Ishikawa (cell line): ENCODE measurements around the gene TNFRSF9.

Experiments
- CEBPB ChIP-seq: IDR thresholded peaks from 2 replicates; pipeline ENCODE4 v1.6.1; 2012
- CREB1 ChIP-seq: IDR thresholded peaks from 2 replicates; pipeline ENCODE4 v1.6.1; 2012; ENCODE audit warnings: low read depth
- EGR1 ChIP-seq: IDR thresholded peaks from 2 replicates; pipeline ENCODE4 v1.6.1; 2012
- EP300 ChIP-seq: IDR thresholded peaks from 2 replicates; pipeline ENCODE4 v1.6.1; 2012; ENCODE audit warnings: borderline replicate concordance
- FOXM1 ChIP-seq: IDR thresholded peaks from 2 replicates; pipeline ENCODE4 v1.6.1; 2012; ENCODE audit warnings: low read depth, borderline replicate concordance
- MAX ChIP-seq: IDR thresholded peaks from 2 replicates; pipeline ENCODE4 v1.6.1; 2012
- NFIC ChIP-seq: IDR thresholded peaks from 2 replicates; pipeline ENCODE4 v1.6.1; 2012
- RAD21 ChIP-seq: IDR thresholded peaks from 2 replicates; pipeline ENCODE4 v1.6.1; 2012; ENCODE audit warnings: low read depth
- REST ChIP-seq: IDR thresholded peaks from 2 replicates; pipeline ENCODE4 v1.6.1; 2012; ENCODE audit warnings: low read depth, mild to moderate bottlenecking
- TAF1 ChIP-seq: IDR thresholded peaks from 2 replicates; pipeline ENCODE4 v1.6.1; 2012; ENCODE audit warnings: low read depth, mild to moderate bottlenecking
- TCF12 ChIP-seq: IDR thresholded peaks from 2 replicates; pipeline ENCODE4 v1.6.1; 2012; ENCODE audit warnings: low read depth
- TEAD4 ChIP-seq: IDR thresholded peaks from 2 replicates; pipeline ENCODE4 v1.6.1; 2012
- YY1 ChIP-seq: IDR thresholded peaks from 2 replicates; pipeline ENCODE4 v1.6.1; 2012; ENCODE audit warnings: low read depth
- ZBTB7A ChIP-seq: IDR thresholded peaks from 2 replicates; pipeline ENCODE4 v1.6.1; 2012; ENCODE audit warnings: low read depth
- TF ChIP-seq, protein P1 (sequence below): IDR thresholded peaks from 2 replicates; pipeline ENCODE4 v1.6.1; 2012

Gene TNFRSF9

GRCh38 chr1:7902478-7903085, 38.1 kb downstream of the TNFRSF9 start:
- peak; percentile 90 for TF ChIP-seq RAD21
- no peak for TF ChIP-seq EGR1
- 0 out of 2 replicates have a peak, but pooled peaks have one; percentile 21 for TF ChIP-seq EP300
- TF ChIP-seq ZBTB7A: no peak

DNA sequence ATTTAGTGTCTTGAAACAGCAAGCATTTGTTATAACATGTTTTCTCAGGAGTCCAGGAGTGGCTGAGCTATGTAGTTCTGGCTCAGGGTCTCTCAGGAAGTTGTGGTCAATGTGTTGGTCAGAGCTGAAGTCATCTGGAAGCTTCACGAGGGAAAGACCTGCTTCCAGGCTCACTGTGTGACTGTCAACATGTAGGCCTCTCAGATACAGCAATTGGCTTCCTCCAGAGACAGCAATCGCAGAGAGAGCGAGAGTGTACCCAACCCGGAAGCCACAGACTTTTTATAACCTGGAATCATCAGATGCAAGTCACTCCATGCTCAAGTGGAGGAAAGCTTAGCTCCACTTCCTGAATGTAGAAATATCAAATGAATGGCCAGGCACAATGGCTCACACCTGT, 40.9 kb downstream of the TNFRSF9 start:
- no peak for TF ChIP-seq CREB1
- TF ChIP-seq ZBTB7A: no peak
- no peak for TF ChIP-seq FOXM1
- no peak for TF ChIP-seq TAF1
- TF ChIP-seq EGR1: no peak
- TF ChIP-seq CEBPB: no peak
- no peak for TF ChIP-seq EP300

DNA sequence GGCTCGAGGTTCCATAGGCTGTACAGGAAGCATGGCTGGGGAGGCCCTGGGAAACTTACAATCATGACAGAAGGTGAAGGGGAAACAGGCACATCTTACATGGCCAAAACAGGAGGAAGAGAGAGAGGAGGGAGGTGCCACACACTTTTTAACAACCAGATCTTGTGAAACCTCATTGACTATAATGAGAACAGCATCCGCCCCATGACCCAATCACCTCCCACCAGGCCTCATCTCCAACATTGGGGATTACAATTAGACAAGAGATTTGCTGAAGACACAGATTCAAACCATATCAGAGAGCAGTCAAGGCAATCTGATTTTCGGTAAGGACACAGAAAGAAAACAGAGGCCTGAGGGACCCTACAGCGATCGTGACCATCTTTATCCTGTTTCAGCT, 41.7 kb downstream of the TNFRSF9 start:
- TF ChIP-seq CEBPB: no peak
- TF ChIP-seq ZBTB7A: no peak
- no peak for TF ChIP-seq RAD21

GRCh38 chr1:7896994-7897393, 43.6 kb downstream of the TNFRSF9 start:
- TF ChIP-seq EP300 (no peak), ZBTB7A (no peak), FOXM1 (no peak), CREB1 (no peak), RAD21 (no peak), TCF12 (no peak), TAF1 (no peak), CEBPB (no peak), TEAD4 (no peak), YY1 (no peak), REST (no peak), MAX (no peak), NFIC (no peak), EGR1 (no peak)
- TF ChIP-seq, protein P1, sequence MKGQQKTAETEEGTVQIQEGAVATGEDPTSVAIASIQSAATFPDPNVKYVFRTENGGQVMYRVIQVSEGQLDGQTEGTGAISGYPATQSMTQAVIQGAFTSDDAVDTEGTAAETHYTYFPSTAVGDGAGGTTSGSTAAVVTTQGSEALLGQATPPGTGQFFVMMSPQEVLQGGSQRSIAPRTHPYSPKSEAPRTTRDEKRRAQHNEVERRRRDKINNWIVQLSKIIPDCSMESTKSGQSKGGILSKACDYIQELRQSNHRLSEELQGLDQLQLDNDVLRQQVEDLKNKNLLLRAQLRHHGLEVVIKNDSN: no peak

DNA sequence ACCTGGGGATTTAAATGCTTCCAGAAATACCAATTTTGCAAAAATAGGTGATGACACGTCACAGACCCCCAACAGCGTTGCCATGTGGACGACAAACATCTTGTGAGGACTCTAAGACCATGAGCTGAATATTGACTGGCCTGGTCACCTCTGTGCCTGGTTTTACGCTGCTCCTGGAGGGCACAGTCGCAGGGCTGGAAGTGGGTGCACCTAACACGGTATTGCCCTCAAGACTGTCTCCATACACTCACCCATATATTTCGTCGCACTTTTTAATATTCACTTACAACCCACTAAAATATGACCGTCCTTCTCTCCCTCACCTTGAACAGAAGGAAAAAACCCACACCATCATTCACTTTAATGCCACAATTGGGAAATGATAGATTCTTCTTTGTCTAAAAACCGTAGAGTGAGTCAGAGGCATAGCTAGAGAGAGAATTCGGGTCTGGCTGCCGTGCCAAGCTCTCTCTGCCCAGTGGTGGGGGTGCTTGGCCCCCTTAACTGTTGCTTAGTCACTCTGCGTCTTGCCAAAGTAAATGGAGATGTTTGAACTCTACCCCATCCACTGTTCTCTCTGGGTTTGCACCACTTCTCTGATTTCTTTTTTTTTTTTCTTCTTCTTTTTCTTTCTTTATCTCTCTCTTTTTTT, 47.0 kb downstream of the TNFRSF9 start:
- no peak for TF ChIP-seq RAD21

DNA sequence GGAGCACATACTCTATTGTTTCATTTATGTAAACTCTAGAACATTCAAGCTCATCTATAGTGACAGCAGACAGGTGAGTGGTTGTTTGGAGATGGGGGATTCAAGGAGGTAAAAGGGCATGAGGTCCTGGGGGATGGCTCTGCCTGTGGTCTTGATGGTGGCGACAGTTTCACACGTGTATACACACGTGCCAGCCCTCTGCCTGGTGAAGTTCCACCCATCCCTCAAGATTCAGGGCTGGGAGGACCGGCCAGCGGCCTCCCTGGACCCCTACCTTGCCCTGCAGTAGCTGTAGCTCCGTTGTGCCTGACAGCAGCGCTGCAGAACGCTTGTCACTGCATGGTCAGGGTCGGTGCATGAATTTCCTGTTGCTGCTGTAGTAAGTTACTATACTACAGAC, 48.8 kb downstream of the TNFRSF9 start:
- no peak for TF ChIP-seq REST
- no peak for TF ChIP-seq YY1
- no peak for TF ChIP-seq NFIC
- no peak for TF ChIP-seq MAX
- TF ChIP-seq EP300: no peak
- TF ChIP-seq ZBTB7A: no peak
- TF ChIP-seq CEBPB: no peak
- no peak for TF ChIP-seq TEAD4
- no peak for TF ChIP-seq TAF1
- TF ChIP-seq RAD21: no peak
- TF ChIP-seq, protein P1: no peak
- TF ChIP-seq TCF12: no peak
- no peak for TF ChIP-seq FOXM1

DNA sequence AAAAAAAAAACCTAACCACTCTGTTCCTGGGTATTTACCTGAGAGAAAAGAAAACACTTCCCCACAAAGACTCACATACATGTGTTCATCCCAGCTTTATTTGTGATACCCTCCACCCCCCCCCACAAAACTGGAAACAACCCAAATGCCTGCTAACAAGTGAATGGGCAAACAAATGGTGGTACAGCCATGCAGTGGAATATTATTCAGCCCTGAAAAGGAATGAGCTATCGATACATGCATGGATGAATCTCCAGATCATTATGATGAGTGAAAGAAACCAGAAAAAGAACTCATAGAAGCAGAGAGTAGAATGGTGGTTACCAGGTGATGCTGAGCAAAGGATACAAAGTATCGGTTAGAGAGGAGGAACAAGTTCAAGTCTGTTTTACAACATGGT, 49.8 kb downstream of the TNFRSF9 start:
- TF ChIP-seq ZBTB7A (no peak), FOXM1 (no peak), EP300 (no peak), NFIC (no peak), CREB1 (no peak), MAX (no peak), CEBPB (no peak), TCF12 (no peak), EGR1 (no peak), TEAD4 (no peak), YY1 (no peak), TAF1 (no peak), REST (no peak), RAD21 (no peak)
- TF ChIP-seq, protein P1: no peak
